SK-N-SH (cell line): ENCODE measurements around the gene ABHD12. TPM values are rescaled to one million over a fixed set of nuclear protein-coding genes. Genes with fewer than 3 reads are reported as not detected.

Experiments used
- CTCF ChIA-PET: fragments of 300-600, 350-600 bp; formaldehyde crosslinking; extraction: SDS; loops from one replicate; lab custom pipeline; 2021; lab: Yijun Ruan, JAX
- POLR2A ChIA-PET: fragments of 350-600 bp; sonication (Branson Sonifier 250); formaldehyde crosslinking; extraction: SDS; loops from one replicate; lab custom pipeline; 2020; ENCODE audit warnings: antibody characterized with exemption, inconsistent platforms; lab: Yijun Ruan, JAX
- DNase-seq: peaks from one replicate; pipeline ENCODE4 v3.0.0; 2012
- H2AFZ ChIP-seq: fragments of 200-600 bp; sonication (generic); 2 replicates; pipeline ENCODE4 v1.8.1; 2016; ENCODE audit warnings: antibody characterized with exemption, mild to moderate bottlenecking, low read depth
- H3F3A ChIP-seq: fragments of 200-600 bp; sonication (generic); replicated peaks from 2 replicates; pipeline ENCODE3; 2016; ENCODE audit warnings: antibody characterized with exemption, mild to moderate bottlenecking; ENCODE audit not compliant: insufficient read depth
- H3K27ac ChIP-seq, 2 experiments: fragments of 200-500 bp in 1 of 2; fragments of 200-600 bp in 1 of 2; sonication (Bioruptor generic) in 1 of 2; sonication (generic), shearing (Covaris generic) in 1 of 2; 2 replicates each; pipeline versions ENCODE4 v1.5.1 to v1.6.1; 2014 to 2016; ENCODE audit warnings: low read depth in 2 of 2, inconsistent platforms in 1 of 2, low read length in 1 of 2, mild to moderate bottlenecking in 1 of 2, mixed read lengths in 1 of 2
- H3K27me3 ChIP-seq: fragments of 200-600 bp; sonication (generic), shearing (Covaris generic); 2 replicates; pipeline ENCODE4 v1.6.1; 2016; ENCODE audit warnings: mixed run types; ENCODE audit not compliant: insufficient read depth
- H3K36me3 ChIP-seq, 2 experiments: fragments of 200-500 bp in 1 of 2; fragments of 200-600 bp in 1 of 2; sonication (Bioruptor generic) in 1 of 2; sonication (generic) in 1 of 2; replicated peaks in 1 of 2; 2 replicates each; pipeline versions ENCODE3 to v1.5.1; 2014 to 2016; ENCODE audit warnings: low read length in 1 of 2, mild to moderate bottlenecking in 1 of 2; ENCODE audit not compliant: insufficient read depth in 2 of 2, control insufficient read depth in 1 of 2
- H3K4me1 ChIP-seq, 2 experiments: fragments of 200-500 bp in 1 of 2; fragments of 200-600 bp in 1 of 2; sonication (Bioruptor generic) in 1 of 2; sonication (generic), shearing (Covaris generic) in 1 of 2; 2 replicates each; pipeline versions ENCODE4 v1.5.1 to v1.6.1; 2014 to 2016; ENCODE audit warnings: low read depth in 1 of 2, low read length in 1 of 2, mixed run types in 1 of 2; ENCODE audit not compliant: insufficient read depth in 2 of 2, control insufficient read depth in 1 of 2
- H3K4me2 ChIP-seq: fragments of 200-600 bp; sonication (generic), shearing (Covaris generic); 2 replicates; pipeline ENCODE4 v1.6.1; 2017; ENCODE audit warnings: mixed run types
- H3K4me3 ChIP-seq, 2 experiments: fragments of 200-500 bp in 1 of 2; fragments of 200-600 bp in 1 of 2; sonication (Bioruptor generic) in 1 of 2; sonication (generic), shearing (Covaris generic) in 1 of 2; 2 replicates each; pipeline versions ENCODE4 v1.5.1 to v1.8.1; 2014 to 2016; ENCODE audit warnings: low read depth in 2 of 2, inconsistent platforms in 1 of 2, low read length in 1 of 2, mild to moderate bottlenecking in 1 of 2, mixed read lengths in 1 of 2, moderate library complexity in 1 of 2
- H3K79me2 ChIP-seq: fragments of 200-600 bp; sonication (generic); 2 replicates; pipeline ENCODE4 v1.8.1; 2017; ENCODE audit warnings: mild to moderate bottlenecking; ENCODE audit not compliant: insufficient read depth
- H3K9ac ChIP-seq: fragments of 200-600 bp; sonication (generic); 2 replicates; pipeline ENCODE4 v1.6.1; 2017; ENCODE audit warnings: mixed run types
- H3K9me2 ChIP-seq: fragments of 200-600 bp; sonication (generic); 2 replicates; pipeline ENCODE4 v1.6.1; 2017; ENCODE audit warnings: mixed run types
- H3K9me3 ChIP-seq: fragments of 200-600 bp; sonication (generic); 2 replicates; pipeline ENCODE4 v1.6.1; 2017; ENCODE audit warnings: mixed run types, mild to moderate bottlenecking, moderate library complexity
- H4K20me1 ChIP-seq: fragments of 200-600 bp; sonication (generic); 2 replicates; pipeline ENCODE4 v1.6.1; 2017; ENCODE audit warnings: mild to moderate bottlenecking, mixed run types; ENCODE audit not compliant: insufficient read depth
- CHD2 ChIP-seq: fragments of 150-350 bp; IDR thresholded peaks from 2 replicates; pipeline ENCODE4 v1.6.1; 2018; ENCODE audit warnings: low read length; ENCODE audit not compliant: partially characterized antibody
- CTCF ChIP-seq: fragments of 200-600 bp; sonication (generic); IDR thresholded peaks from 2 replicates; pipeline ENCODE4 v1.6.1; 2017; ENCODE audit warnings: antibody characterized with exemption, mild to moderate bottlenecking, moderate library complexity
- ELF1 ChIP-seq: IDR thresholded peaks from 2 replicates; pipeline ENCODE4 v1.4.0; 2012
- EZH2phosphoT487 ChIP-seq: fragments of 200-600 bp; sonication (generic); IDR thresholded peaks from 2 replicates; pipeline ENCODE4 v1.6.1; 2017; ENCODE audit warnings: low read depth, mixed run types, mild to moderate bottlenecking, antibody characterized with exemption, moderate library complexity, borderline replicate concordance
- FOXJ3 ChIP-seq: sonication (generic); formaldehyde crosslinking; IDR thresholded peaks from 2 replicates; pipeline ENCODE4 v1.5.1; 2020; ENCODE audit warnings: mild to moderate bottlenecking, missing genetic modification reagents
- FOXM1 ChIP-seq: IDR thresholded peaks from 2 replicates; pipeline ENCODE4 v1.4.0; 2012; ENCODE audit warnings: low read depth, mild to moderate bottlenecking
- GABPA ChIP-seq: IDR thresholded peaks from 2 replicates; pipeline ENCODE4 v1.4.0; 2012; ENCODE audit warnings: low read depth, mild to moderate bottlenecking
- JUND ChIP-seq: IDR thresholded peaks from 2 replicates; pipeline ENCODE4 v1.4.0; 2012
- MAX ChIP-seq: IDR thresholded peaks from 2 replicates; pipeline ENCODE4 v1.4.0; 2012; ENCODE audit warnings: low read depth
- MXI1 ChIP-seq: IDR thresholded peaks from 2 replicates; pipeline ENCODE4 v1.6.1; 2012; ENCODE audit warnings: mild to moderate bottlenecking, low read depth, low read length, improper control_type of control experiment
- NFIC ChIP-seq: IDR thresholded peaks from 2 replicates; pipeline ENCODE4 v1.4.0; 2012; ENCODE audit warnings: borderline replicate concordance
- NRF1 ChIP-seq: IDR thresholded peaks from 2 replicates; pipeline ENCODE4 v1.6.1; 2012; ENCODE audit warnings: low read depth, mild to moderate bottlenecking, low read length
- PBX3 ChIP-seq: IDR thresholded peaks from 2 replicates; pipeline ENCODE4; 2012
- POLR2AphosphoS5 ChIP-seq: IDR thresholded peaks from 2 replicates; pipeline ENCODE4 v1.6.1; 2012; ENCODE audit warnings: low read depth, low read length
- RAD21 ChIP-seq: IDR thresholded peaks from 2 replicates; pipeline ENCODE4 v1.6.1; 2012; ENCODE audit warnings: mild to moderate bottlenecking, low read length
- RCOR1 ChIP-seq: fragments of 150-350 bp; IDR thresholded peaks from 2 replicates; pipeline ENCODE4 v1.6.1; 2017; ENCODE audit warnings: antibody characterized with exemption, low read length
- RXRA ChIP-seq: IDR thresholded peaks from 2 replicates; pipeline ENCODE4 v1.4.0; 2012; ENCODE audit warnings: low read depth, mild to moderate bottlenecking, borderline replicate concordance
- SIN3A ChIP-seq: IDR thresholded peaks from 2 replicates; pipeline ENCODE4 v1.6.1; 2012; ENCODE audit warnings: low read depth, mild to moderate bottlenecking, low read length, moderate library complexity, borderline replicate concordance
- SMC3 ChIP-seq: IDR thresholded peaks from 2 replicates; pipeline ENCODE4 v1.6.1; 2012; ENCODE audit warnings: low read depth, low read length, improper control_type of control experiment
- TEAD4 ChIP-seq: IDR thresholded peaks from 2 replicates; pipeline ENCODE4 v1.4.0; 2012; ENCODE audit warnings: mild to moderate bottlenecking, borderline replicate concordance; ENCODE audit not compliant: insufficient read depth
- ZBTB33 ChIP-seq: IDR thresholded peaks from 2 replicates; pipeline ENCODE4 v1.4.0; 2012; ENCODE audit warnings: low read depth, borderline replicate concordance
- WGBS: methylation state at CpG from one replicate; pipeline ENCODE4 v1.1.6; 2017; ENCODE audit warnings: low lambda C conversion rate; 5-methylcytosine and 5-hydroxymethylcytosine counted together
- polyA plus RNA-seq, 3 experiments: library from polyadenylated mRNA; depleted of rRNA; stranded (reverse); fragments of >200 nt; gene quantifications; 2 replicates each; pipeline ENCODE4 v1.2.3, GENCODE V29; 2012

ABHD12 gene
- polyA plus RNA-seq, 1 of the 3 experiments (the other 2 are of a cell fraction) = 33.5 TPM

GRCh38 chr20:25325997-25326396, 64.6 kb downstream of the ABHD12 start (continued):
- TF ChIP-seq MAX = no peak

- CTCF ChIA-PET = no interaction called here
- DNase-seq = no peak
- TF ChIP-seq ZBTB33 (no peak), CTCF (no peak), FOXM1 (no peak), CHD2 (no peak), RCOR1 (no peak), FOXJ3 (no peak), NFIC (no peak), EZH2phosphoT487 (no peak), RAD21 (no peak), POLR2AphosphoS5 (no peak), RXRA (no peak), PBX3 (no peak), GABPA (no peak), SMC3 (no peak), SIN3A (no peak), TEAD4 (no peak), JUND (no peak), ELF1 (no peak), NRF1 (no peak), MXI1 (no peak)
- H3K79me2 ChIP-seq = peaks cover 10% of the 10 kb centered on the region; the same call in 1 of the 2 replicates
- no peak overlapping the region for H3K27ac ChIP-seq
- no peaks in the 10 kb centered on the region for H3F3A ChIP-seq
- no peaks in the 10 kb centered on the region for H3K27me3 ChIP-seq
- H3K9me3 ChIP-seq = no peaks in the 10 kb centered on the region
- H3K4me3 ChIP-seq = no peak overlapping the region
- H3K9ac ChIP-seq = no peak overlapping the region
- H3K9me2 ChIP-seq = no peaks in the 10 kb centered on the region
- H4K20me1 ChIP-seq = no peaks in the 10 kb centered on the region
- peaks cover 0 to 18% of the 10 kb centered on the region in 2 experiments; a peak in 2 of 4 replicates for H3K4me1 ChIP-seq
- peaks cover 5 to 10% of the 10 kb centered on the region in 2 experiments for H3K36me3 ChIP-seq
- POLR2A ChIA-PET = no interaction called here
- H2AFZ ChIP-seq = no peak overlapping the region
- no peak overlapping the region for H3K4me2 ChIP-seq
- WGBS = 90% methylated on average over 3 of the region's 3 CpGs
Observed at GRCh38 chr20:25325073-25325472, 65.6 kb downstream of the ABHD12 start.
